SK-N-SH (cell line): ENCODE data around the gene AGMO. TPM values are rescaled to one million over a fixed set of nuclear protein-coding genes. Genes with fewer than 3 reads are reported as not detected.

Experiments used
- CTCF ChIA-PET: fragments of 300-600, 350-600 bp; formaldehyde crosslinking; extraction: SDS; loops from one replicate; lab custom pipeline; 2021; lab: Yijun Ruan, JAX
- POLR2A ChIA-PET: fragments of 350-600 bp; sonication (Branson Sonifier 250); formaldehyde crosslinking; extraction: SDS; loops from one replicate; lab custom pipeline; 2020; ENCODE audit warnings: antibody characterized with exemption, inconsistent platforms; lab: Yijun Ruan, JAX
- DNase-seq: peaks from one replicate; pipeline ENCODE4 v3.0.0; 2012
- H2AFZ ChIP-seq: fragments of 200-600 bp; sonication (generic); 2 replicates; pipeline ENCODE4 v1.8.1; 2016; ENCODE audit warnings: antibody characterized with exemption, mild to moderate bottlenecking, low read depth
- H3F3A ChIP-seq: fragments of 200-600 bp; sonication (generic); replicated peaks from 2 replicates; pipeline ENCODE3; 2016; ENCODE audit warnings: antibody characterized with exemption, mild to moderate bottlenecking; ENCODE audit not compliant: insufficient read depth
- H3K27ac ChIP-seq, 2 experiments: fragments of 200-500 bp in 1 of 2; fragments of 200-600 bp in 1 of 2; sonication (Bioruptor generic) in 1 of 2; sonication (generic), shearing (Covaris generic) in 1 of 2; 2 replicates each; pipeline versions ENCODE4 v1.5.1 to v1.6.1; 2014 to 2016; ENCODE audit warnings: low read depth in 2 of 2, inconsistent platforms in 1 of 2, low read length in 1 of 2, mild to moderate bottlenecking in 1 of 2, mixed read lengths in 1 of 2
- H3K27me3 ChIP-seq: fragments of 200-600 bp; sonication (generic), shearing (Covaris generic); 2 replicates; pipeline ENCODE4 v1.6.1; 2016; ENCODE audit warnings: mixed run types; ENCODE audit not compliant: insufficient read depth
- H3K36me3 ChIP-seq, 2 experiments: fragments of 200-500 bp in 1 of 2; fragments of 200-600 bp in 1 of 2; sonication (Bioruptor generic) in 1 of 2; sonication (generic) in 1 of 2; replicated peaks in 1 of 2; 2 replicates each; pipeline versions ENCODE3 to v1.5.1; 2014 to 2016; ENCODE audit warnings: low read length in 1 of 2, mild to moderate bottlenecking in 1 of 2; ENCODE audit not compliant: insufficient read depth in 2 of 2, control insufficient read depth in 1 of 2
- H3K4me1 ChIP-seq, 2 experiments: fragments of 200-500 bp in 1 of 2; fragments of 200-600 bp in 1 of 2; sonication (Bioruptor generic) in 1 of 2; sonication (generic), shearing (Covaris generic) in 1 of 2; 2 replicates each; pipeline versions ENCODE4 v1.5.1 to v1.6.1; 2014 to 2016; ENCODE audit warnings: low read depth in 1 of 2, low read length in 1 of 2, mixed run types in 1 of 2; ENCODE audit not compliant: insufficient read depth in 2 of 2, control insufficient read depth in 1 of 2
- H3K4me2 ChIP-seq: fragments of 200-600 bp; sonication (generic), shearing (Covaris generic); 2 replicates; pipeline ENCODE4 v1.6.1; 2017; ENCODE audit warnings: mixed run types
- H3K4me3 ChIP-seq, 2 experiments: fragments of 200-500 bp in 1 of 2; fragments of 200-600 bp in 1 of 2; sonication (Bioruptor generic) in 1 of 2; sonication (generic), shearing (Covaris generic) in 1 of 2; 2 replicates each; pipeline versions ENCODE4 v1.5.1 to v1.8.1; 2014 to 2016; ENCODE audit warnings: low read depth in 2 of 2, inconsistent platforms in 1 of 2, low read length in 1 of 2, mild to moderate bottlenecking in 1 of 2, mixed read lengths in 1 of 2, moderate library complexity in 1 of 2
- H3K79me2 ChIP-seq: fragments of 200-600 bp; sonication (generic); 2 replicates; pipeline ENCODE4 v1.8.1; 2017; ENCODE audit warnings: mild to moderate bottlenecking; ENCODE audit not compliant: insufficient read depth
- H3K9ac ChIP-seq: fragments of 200-600 bp; sonication (generic); 2 replicates; pipeline ENCODE4 v1.6.1; 2017; ENCODE audit warnings: mixed run types
- H3K9me2 ChIP-seq: fragments of 200-600 bp; sonication (generic); 2 replicates; pipeline ENCODE4 v1.6.1; 2017; ENCODE audit warnings: mixed run types
- H3K9me3 ChIP-seq: fragments of 200-600 bp; sonication (generic); 2 replicates; pipeline ENCODE4 v1.6.1; 2017; ENCODE audit warnings: mixed run types, mild to moderate bottlenecking, moderate library complexity
- H4K20me1 ChIP-seq: fragments of 200-600 bp; sonication (generic); 2 replicates; pipeline ENCODE4 v1.6.1; 2017; ENCODE audit warnings: mild to moderate bottlenecking, mixed run types; ENCODE audit not compliant: insufficient read depth
- FOSL2 ChIP-seq: IDR thresholded peaks from 2 replicates; pipeline ENCODE4 v1.4.0; 2012; ENCODE audit warnings: low read depth, mild to moderate bottlenecking, moderate library complexity, borderline replicate concordance
- GABPA ChIP-seq: IDR thresholded peaks from 2 replicates; pipeline ENCODE4 v1.4.0; 2012; ENCODE audit warnings: low read depth, mild to moderate bottlenecking
- IRF3 ChIP-seq: fragments of 150-350 bp; IDR thresholded peaks from 2 replicates; pipeline ENCODE4 v1.6.1; 2016; ENCODE audit warnings: mild to moderate bottlenecking, low read depth, low read length
- JUND ChIP-seq: IDR thresholded peaks from 2 replicates; pipeline ENCODE4 v1.4.0; 2012
- MEF2A ChIP-seq: IDR thresholded peaks from 2 replicates; pipeline ENCODE4 v1.4.0; 2012; ENCODE audit warnings: low read depth, borderline replicate concordance
- MXI1 ChIP-seq: IDR thresholded peaks from 2 replicates; pipeline ENCODE4 v1.6.1; 2012; ENCODE audit warnings: mild to moderate bottlenecking, low read depth, low read length, improper control_type of control experiment
- NFIC ChIP-seq: IDR thresholded peaks from 2 replicates; pipeline ENCODE4 v1.4.0; 2012; ENCODE audit warnings: borderline replicate concordance
- RAD21 ChIP-seq: IDR thresholded peaks from 2 replicates; pipeline ENCODE4 v1.6.1; 2012; ENCODE audit warnings: mild to moderate bottlenecking, low read length
- RFX5 ChIP-seq: IDR thresholded peaks from 2 replicates; pipeline ENCODE4 v1.6.1; 2012; ENCODE audit warnings: mild to moderate bottlenecking, improper control_type of control experiment, low read length
- RXRA ChIP-seq: IDR thresholded peaks from 2 replicates; pipeline ENCODE4 v1.4.0; 2012; ENCODE audit warnings: low read depth, mild to moderate bottlenecking, borderline replicate concordance
- SMC3 ChIP-seq: IDR thresholded peaks from 2 replicates; pipeline ENCODE4 v1.6.1; 2012; ENCODE audit warnings: low read depth, low read length, improper control_type of control experiment
- TEAD4 ChIP-seq: IDR thresholded peaks from 2 replicates; pipeline ENCODE4 v1.4.0; 2012; ENCODE audit warnings: mild to moderate bottlenecking, borderline replicate concordance; ENCODE audit not compliant: insufficient read depth
- USF1 ChIP-seq: IDR thresholded peaks from 2 replicates; pipeline ENCODE4 v1.4.0; 2012; ENCODE audit warnings: low read depth, borderline replicate concordance
- YY1 ChIP-seq: IDR thresholded peaks from 2 replicates; pipeline ENCODE4 v1.4.0; 2012; ENCODE audit warnings: low read depth, mild to moderate bottlenecking
- ZBTB33 ChIP-seq: IDR thresholded peaks from 2 replicates; pipeline ENCODE4 v1.4.0; 2012; ENCODE audit warnings: low read depth, borderline replicate concordance
- WGBS: methylation state at CpG from one replicate; pipeline ENCODE4 v1.1.6; 2017; ENCODE audit warnings: low lambda C conversion rate; 5-methylcytosine and 5-hydroxymethylcytosine counted together
- polyA plus RNA-seq, 3 experiments: library from polyadenylated mRNA; depleted of rRNA; stranded (reverse); fragments of >200 nt; gene quantifications; 2 replicates each; pipeline ENCODE4 v1.2.3, GENCODE V29; 2012

AGMO gene
- polyA plus RNA-seq, 1 of the 3 experiments (the other 2 are of a cell fraction), result 0.05 TPM

GRCh38 chr7:15239801-15240200 is 322.0 kb downstream of the AGMO start:
- no peak overlapping the region for H3K9ac ChIP-seq
- H3K9me2 ChIP-seq, result no peaks in the 10 kb centered on the region
- peaks cover 2% of the 10 kb centered on the region; the same call in 1 of the 2 replicates for H3K9me3 ChIP-seq
- no peak for DNase-seq
- no peak overlapping the region for H3K27ac ChIP-seq
- TF ChIP-seq IRF3 (no peak), NFIC (no peak), RFX5 (no peak), TEAD4 (no peak), JUND (no peak), MEF2A (no peak), GABPA (no peak), FOSL2 (no peak), USF1 (no peak), SMC3 (no peak), YY1 (no peak), ZBTB33 (no peak)
- no peaks in the 10 kb centered on the region for H3K4me1 ChIP-seq
- 76% methylated on average over 4 of the region's 4 CpGs for WGBS
- H3K27me3 ChIP-seq, result no peaks in the 10 kb centered on the region
- H3K4me3 ChIP-seq, result no peak overlapping the region
- no peaks in the 10 kb centered on the region for H3K79me2 ChIP-seq
- H2AFZ ChIP-seq, result no peak overlapping the region
- H3F3A ChIP-seq, result no peaks in the 10 kb centered on the region
- ChIA-PET CTCF (interaction anchor here (1.3 kb wide), 2 partner anchors 10 to 839 kb away, joined by 3 to 6 read pairs; no protein-coding TSS in a partner anchor), POLR2A (no interaction called here)
- H3K4me2 ChIP-seq, result no peak overlapping the region
- H3K36me3 ChIP-seq, result no peaks in the 10 kb centered on the region
- H4K20me1 ChIP-seq, result no peaks in the 10 kb centered on the region

- Histone ChIP-seq H2AFZ (peak overlapping the region; percentile 21; the same call in 1 of the 2 replicates), H3K36me3 (no peaks in the 10 kb centered on the region), H3K4me3 (no peak overlapping the region), H4K20me1 (no peaks in the 10 kb centered on the region), H3K9ac (no peak overlapping the region), H3K27me3 (no peaks in the 10 kb centered on the region), H3K4me2 (no peak overlapping the region), H3K27ac (no peak overlapping the region), H3F3A (no peaks in the 10 kb centered on the region), H3K4me1 (no peaks in the 10 kb centered on the region)
- CTCF ChIA-PET, result interaction anchor here (0.8 kb wide), 1 partner anchor 38 kb away, joined by 3 read pairs; no protein-coding TSS in a partner anchor
- WGBS, result 79% methylated on average over 2 of the region's 2 CpGs
- DNase-seq, result no peak
- POLR2A ChIA-PET, result no interaction called here
- TF ChIP-seq MXI1 (no peak), FOSL2 (no peak), RAD21 (no peak), NFIC (no peak), TEAD4 (no peak), RXRA (no peak)
- TF ChIP-seq, all 33 proteins: peak for 0
- Histone ChIP-seq H3K79me2 (no peaks in the 10 kb centered on the region), H3K9me2 (no peaks in the 10 kb centered on the region), H3K9me3 (0 out of 2 replicates have a peak, but pooled peaks cover 2% of the 10 kb centered on the region)
Observed at GRCh38 chr7:15236952-15237351, 324.9 kb downstream of the AGMO start.
